Measurements from ENCODE around the gene ROBO2. TPM values are rescaled to one million over a fixed set of nuclear protein-coding genes. Genes with fewer than 3 reads are reported as not detected.

Gene ROBO2
- total and polyA plus RNA-seq, 11 donors, result 0.04 to 0.93 (median 0.06) TPM; not detected in 6

- 72 to 76% (median 74%) methylated on average over 3 of the region's 3 CpGs for WGBS, 4 donors
- TF ChIP-seq CTCF (IDR thresholded peaks at IDR 0.05), result no peak
- TF ChIP-seq POLR2A (IDR thresholded peaks at IDR 0.05), result no peak
- Histone ChIP-seq H3K4me1 (no peaks in the 10 kb centered on the region), H3K9me3 (no peaks in the 10 kb centered on the region), H3K27me3 (no peaks in the 10 kb centered on the region), H3K27ac (no peak overlapping the region), H3K36me3 (no peaks in the 10 kb centered on the region), H3K4me3 (no peak overlapping the region)
- DNase-seq (no peak), ATAC-seq (no peak)
- intact Hi-C loops (cut with DNase I), result no loop called here
Observed at GRCh38 chr3:77524946-77525682, 485.2 kb downstream of the ROBO2 start.

GRCh38 chr3:77526573-77527113 lies 486.7 kb downstream of the ROBO2 start:
- no peak for TF ChIP-seq CTCF (IDR thresholded peaks at IDR 0.05)
- TF ChIP-seq POLR2A (IDR thresholded peaks at IDR 0.05), result no peak
- 46 to 52% (median 51%) methylated on average over 4 of the region's 4 CpGs for WGBS, 4 donors
- Histone ChIP-seq H3K4me3 (no peak overlapping the region), H3K36me3 (no peaks in the 10 kb centered on the region), H3K9me3 (no peaks in the 10 kb centered on the region), H3K27ac (no peak overlapping the region), H3K27me3 (no peaks in the 10 kb centered on the region), H3K4me1 (no peaks in the 10 kb centered on the region)
- no peak for ATAC-seq
- intact Hi-C loops (cut with DNase I), result no loop called here
- no peak for DNase-seq

GRCh38 chr3:77529522-77529921 lies 489.6 kb downstream of the ROBO2 start:
- Histone ChIP-seq H3K27me3 (no peaks in the 10 kb centered on the region), H3K4me3 (no peak overlapping the region), H3K4me1 (no peaks in the 10 kb centered on the region), H3K27ac (no peak overlapping the region), H3K36me3 (no peaks in the 10 kb centered on the region), H3K9me3 (peaks cover 0 to 17% (median 8%) of the 10 kb centered on the region in 12 donors)
- intact Hi-C loops (cut with DNase I), result no loop called here
- ATAC-seq, result no peak
- DNase-seq, result no peak
- 63 to 75% (median 73%) methylated on average over 1 of the region's 1 CpG for WGBS, 4 donors
- no peak for TF ChIP-seq CTCF (IDR thresholded peaks at IDR 0.05)
- no peak for TF ChIP-seq POLR2A (IDR thresholded peaks at IDR 0.05)

GRCh38 chr3:77530870-77531269 lies 491.0 kb downstream of the ROBO2 start:
- Histone ChIP-seq H3K36me3 (no peaks in the 10 kb centered on the region), H3K27me3 (no peaks in the 10 kb centered on the region), H3K9me3 (peaks cover 0 to 17% (median 8%) of the 10 kb centered on the region in 12 donors), H3K4me1 (no peaks in the 10 kb centered on the region), H3K4me3 (peak overlapping the region in 1 of 12 donors; percentile 12), H3K27ac (peak overlapping the region in 1 of 12 donors; percentile 6)
- 72 to 89% (median 83%) methylated on average over 4 of the region's 4 CpGs for WGBS, 4 donors
- intact Hi-C loops (cut with DNase I), result no loop called here
- ATAC-seq, result no peak
- no peak for TF ChIP-seq POLR2A (IDR thresholded peaks at IDR 0.05)
- no peak for TF ChIP-seq CTCF (IDR thresholded peaks at IDR 0.05)
- no peak for DNase-seq

All from heart left ventricle (tissue), 16 donors.